GM10248 (cell line): ENCODE data around the gene ADIRF.

ENCODE experiments used
- CTCF ChIA-PET: fragments of 300-600 bp; sonication (Branson Sonifier 250); formaldehyde crosslinking; extraction: SDS; loops from one replicate; lab custom pipeline; 2021; ENCODE audit warnings: antibody characterized with exemption; lab: Yijun Ruan, JAX
- POLR2A ChIA-PET: fragments of 350-650 bp; sonication (Branson Sonifier 250); formaldehyde crosslinking; extraction: SDS; loops from one replicate; lab custom pipeline; 2020; ENCODE audit warnings: antibody characterized with exemption; lab: Yijun Ruan, JAX
- DNase-seq: peaks from one replicate; pipeline ENCODE4 v3.0.0; 2012; ENCODE audit errors: extremely low spot score
- CTCF ChIP-seq: IDR thresholded peaks from 2 replicates; pipeline ENCODE4 v1.5.1; 2012; ENCODE audit warnings: mild to moderate bottlenecking, low read depth; ENCODE audit errors: extremely low read depth, missing control alignments, control extremely low read depth

ADIRF gene

GRCh38 chr10:86953747-86954680 is 14.3 kb upstream of the ADIRF start:
- ChIA-PET CTCF (interaction anchor here (1.5 kb wide), 3 partner anchors 8 to 16 kb away, joined by 4 to 6 read pairs (median 6); partner anchors contain the start of gene ADIRF), POLR2A (interaction anchor here (0.6 kb wide), 1 partner anchor 141 kb away, joined by 3 read pairs; the partner anchor contains the start of gene SHLD2)
- DNase-seq: no peak
- TF ChIP-seq CTCF: no peak

- CTCF ChIA-PET: interaction anchor here (1.5 kb wide), 3 partner anchors 8 to 16 kb away, joined by 4 to 6 read pairs (median 6); partner anchors contain the start of gene ADIRF
- POLR2A ChIA-PET: interaction anchor here (0.7 kb wide), 1 partner anchor 11 kb away, joined by 5 read pairs; no protein-coding TSS in a partner anchor
- DNase-seq: no peak
- TF ChIP-seq CTCF: no peak
Observed at GRCh38 chr10:86954681-86955500, 13.4 kb upstream of the ADIRF start.

- no peak for TF ChIP-seq CTCF
- no peak for DNase-seq
- ChIA-PET POLR2A (interaction anchor here (0.7 kb wide), 1 partner anchor 10 kb away, joined by 5 read pairs; no protein-coding TSS in a partner anchor), CTCF (interaction anchor here (1.5 to 15.9 kb wide), 3 partner anchors 9 to 14 kb away, joined by 6 to 238 read pairs (median 6); partner anchors contain the start of gene ADIRF)
Observed at GRCh38 chr10:86955501-86956194, 12.6 kb upstream of the ADIRF start.

- no peak for DNase-seq
- CTCF ChIA-PET: interaction anchor here (3.1 to 15.9 kb wide), 2 partner anchors 12 to 14 kb away, joined by 27 to 238 read pairs; partner anchors contain the start of gene ADIRF
- POLR2A ChIA-PET: interaction anchor here (0.5 kb wide), 1 partner anchor 192 kb away, joined by 4 read pairs; no protein-coding TSS in a partner anchor
- TF ChIP-seq CTCF: no peak
Observed at GRCh38 chr10:86956195-86956847, 12.0 kb upstream of the ADIRF start.

GRCh38 chr10:86956848-86957448 is 11.3 kb upstream of the ADIRF start:
- TF ChIP-seq CTCF: no peak
- ChIA-PET CTCF (interaction anchor here (0.9 to 15.9 kb wide), 3 partner anchors 11 to 14 kb away, joined by 3 to 238 read pairs (median 27); partner anchors contain the start of gene ADIRF), POLR2A (interaction anchor here (0.5 kb wide), 1 partner anchor 191 kb away, joined by 4 read pairs; no protein-coding TSS in a partner anchor)
- DNase-seq: no peak
